ENCODE results near the gene AMOTL2. TPM values are rescaled to one million over a fixed set of nuclear protein-coding genes. Genes with fewer than 3 reads are reported as not detected.

The AMOTL2 gene
- total RNA-seq, 1 experiment from 2014 or later, result 76.9 TPM

- Mint-ChIP-seq H3K36me3 (peaks cover 11% of the 10 kb centered on the region), H3K27me3 (ENCODE audit: low read depth) (peaks cover 33% of the 10 kb centered on the region), H3K4me3 (peak overlapping the region; percentile 82), H3K9me3 (no peaks in the 10 kb centered on the region), H3K27ac (peak overlapping the region; percentile 98), H3K4me1 (peaks cover 57% of the 10 kb centered on the region)
- TF ChIP-seq, protein P1, sequence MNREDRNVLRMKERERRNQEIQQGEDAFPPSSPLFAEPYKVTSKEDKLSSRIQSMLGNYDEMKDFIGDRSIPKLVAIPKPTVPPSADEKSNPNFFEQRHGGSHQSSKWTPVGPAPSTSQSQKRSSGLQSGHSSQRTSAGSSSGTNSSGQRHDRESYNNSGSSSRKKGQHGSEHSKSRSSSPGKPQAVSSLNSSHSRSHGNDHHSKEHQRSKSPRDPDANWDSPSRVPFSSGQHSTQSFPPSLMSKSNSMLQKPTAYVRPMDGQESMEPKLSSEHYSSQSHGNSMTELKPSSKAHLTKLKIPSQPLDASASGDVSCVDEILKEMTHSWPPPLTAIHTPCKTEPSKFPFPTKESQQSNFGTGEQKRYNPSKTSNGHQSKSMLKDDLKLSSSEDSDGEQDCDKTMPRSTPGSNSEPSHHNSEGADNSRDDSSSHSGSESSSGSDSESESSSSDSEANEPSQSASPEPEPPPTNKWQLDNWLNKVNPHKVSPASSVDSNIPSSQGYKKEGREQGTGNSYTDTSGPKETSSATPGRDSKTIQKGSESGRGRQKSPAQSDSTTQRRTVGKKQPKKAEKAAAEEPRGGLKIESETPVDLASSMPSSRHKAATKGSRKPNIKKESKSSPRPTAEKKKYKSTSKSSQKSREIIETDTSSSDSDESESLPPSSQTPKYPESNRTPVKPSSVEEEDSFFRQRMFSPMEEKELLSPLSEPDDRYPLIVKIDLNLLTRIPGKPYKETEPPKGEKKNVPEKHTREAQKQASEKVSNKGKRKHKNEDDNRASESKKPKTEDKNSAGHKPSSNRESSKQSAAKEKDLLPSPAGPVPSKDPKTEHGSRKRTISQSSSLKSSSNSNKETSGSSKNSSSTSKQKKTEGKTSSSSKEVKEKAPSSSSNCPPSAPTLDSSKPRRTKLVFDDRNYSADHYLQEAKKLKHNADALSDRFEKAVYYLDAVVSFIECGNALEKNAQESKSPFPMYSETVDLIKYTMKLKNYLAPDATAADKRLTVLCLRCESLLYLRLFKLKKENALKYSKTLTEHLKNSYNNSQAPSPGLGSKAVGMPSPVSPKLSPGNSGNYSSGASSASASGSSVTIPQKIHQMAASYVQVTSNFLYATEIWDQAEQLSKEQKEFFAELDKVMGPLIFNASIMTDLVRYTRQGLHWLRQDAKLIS (CRISPR knock-in tag; IDR thresholded peaks at IDR 0.05; ENCODE audit: borderline replicate concordance), result no peak
- TF ChIP-seq ZSCAN18 (CRISPR knock-in tag; IDR thresholded peaks at IDR 0.05) (no peak), ZNF232 (CRISPR knock-in tag; IDR thresholded peaks at IDR 0.05) (no peak), RORB (CRISPR knock-in tag; IDR thresholded peaks at IDR 0.05) (no peak), ZNF423 (CRISPR knock-in tag; IDR thresholded peaks at IDR 0.05) (no peak), GTF2I (CRISPR knock-in tag; conservative IDR thresholded peaks at IDR 0.05) (no peak), NFYB (CRISPR knock-in tag; conservative IDR thresholded peaks at IDR 0.05; ENCODE audit: low read depth) (no peak), PRDM15 (CRISPR knock-in tag; IDR thresholded peaks at IDR 0.05) (no peak), SMAD3 (CRISPR knock-in tag; IDR thresholded peaks at IDR 0.05; ENCODE audit: borderline replicate concordance) (no peak), CREB1 (CRISPR knock-in tag; IDR thresholded peaks at IDR 0.05) (no peak), ELF4 (CRISPR knock-in tag; IDR thresholded peaks at IDR 0.05; ENCODE audit: low read depth) (no peak), ATF1 (CRISPR knock-in tag; IDR thresholded peaks at IDR 0.05) (no peak), ZBTB21 (CRISPR knock-in tag; IDR thresholded peaks at IDR 0.05; ENCODE audit: borderline replicate concordance) (no peak), JAZF1 (CRISPR knock-in tag; IDR thresholded peaks at IDR 0.05) (no peak)
- DNase-seq (ENCODE audit: low spot score) (no peak), ATAC-seq (no peak)
- ChIA-PET POLR2A (interaction anchor here (0.8 to 5.6 kb wide), 10 partner anchors 9 to 98 kb away, joined by 3 to 113 read pairs (median 8); no protein-coding TSS in a partner anchor), CTCF (interaction anchor here (1.0 to 10.0 kb wide), 5 partner anchors 11 to 98 kb away, joined by 3 to 175 read pairs (median 15); no protein-coding TSS in a partner anchor)
These were observed 1.5 kb upstream of the AMOTL2 start for GRCh38 chr3:134375582-134376384.

Measured in WTC11 (cell line).